Measurements from ENCODE around the gene CELF1. TPM values are rescaled to one million over a fixed set of nuclear protein-coding genes. Genes with fewer than 3 reads are reported as not detected.
A peak's percentile ranks its signal among the peaks of the same experiment; 100 is the strongest.
"Not testable (repeated sequence)": the region's sequence is repeated elsewhere in the genome, so short reads cannot be mapped to it uniquely, and the experiment has no call there.

The CELF1 gene
- total and polyA plus RNA-seq, 2 experiments from 2014 or later: 124 to 233 TPM

DNA sequence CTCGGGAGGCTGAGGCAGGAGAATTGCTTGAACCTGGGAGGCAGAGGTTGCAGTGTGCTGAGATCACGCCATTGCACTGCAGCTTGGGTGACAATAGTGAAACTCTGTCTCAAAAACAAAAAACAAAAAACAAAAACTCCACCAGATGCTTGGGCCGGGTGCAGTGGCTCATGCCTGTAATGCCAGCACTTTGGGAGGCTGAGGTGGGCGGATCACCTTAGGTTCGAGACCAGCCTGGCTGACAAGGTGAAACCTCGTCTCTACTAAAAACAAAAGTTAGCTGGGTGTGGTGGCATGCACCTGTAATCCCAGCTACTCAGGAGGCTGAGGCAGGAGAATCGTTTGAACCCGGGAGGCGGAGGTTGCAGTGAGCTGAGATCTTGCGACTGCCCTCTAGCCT, 11.4 kb upstream of the CELF1 start:
- not testable (repeated sequence) for H3K4me3 ChIP-seq; H3K9me3 Mint-ChIP-seq; DNase-seq (ENCODE audit: low spot score); H3K27me3 Mint-ChIP-seq (ENCODE audit: insufficient read depth, low read depth, poor library complexity); H2AFZ ChIP-seq; H3K36me3 Mint-ChIP-seq (ENCODE audit: low read depth); H3K4me1 Mint-ChIP-seq; H3K9me2 ChIP-seq (ENCODE audit: insufficient read depth); H3K27ac Mint-ChIP-seq; H3F3A ChIP-seq (replicated peaks; ENCODE audit: low read depth); H3K36me3 ChIP-seq (ENCODE audit: insufficient read depth); H4K20me1 ChIP-seq (replicated peaks; ENCODE audit: insufficient read depth); H3K27ac ChIP-seq (ENCODE audit: low read depth); H3K4me1 ChIP-seq (ENCODE audit: insufficient read depth); H3K27me3 ChIP-seq (ENCODE audit: insufficient read depth); ATAC-seq
- Histone ChIP-seq H3K79me2 (replicated peaks; ENCODE audit: insufficient read depth) (peaks cover 29% of the 10 kb centered on the region), H3K4me2 (peak overlapping the region; percentile 98)
- H3K4me3 Mint-ChIP-seq: peak overlapping the region; percentile 88; the same call in 2 of the 3 replicates

DNA sequence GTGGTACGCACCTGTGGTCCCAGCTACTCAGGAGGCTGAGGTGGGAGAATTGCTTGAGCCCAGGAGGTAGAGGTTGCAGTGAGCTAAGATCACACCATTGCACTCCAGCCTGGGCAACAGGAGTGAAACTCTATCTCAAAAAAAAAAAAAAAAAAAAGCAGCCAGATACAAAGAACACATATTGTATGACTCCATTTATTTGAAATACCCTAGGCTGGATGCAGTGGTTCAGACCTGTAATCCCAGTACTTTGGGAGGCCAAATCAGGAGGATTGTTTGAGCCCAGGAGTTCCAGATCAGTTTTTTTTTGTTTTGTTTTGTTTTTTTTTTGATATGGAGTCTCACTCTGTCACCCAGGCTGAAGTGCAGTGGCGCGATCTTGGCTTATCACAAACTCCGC, 9.5 kb upstream of the CELF1 start:
- ATAC-seq; H3K4me3 ChIP-seq; H2AFZ ChIP-seq; H3K27me3 Mint-ChIP-seq (ENCODE audit: insufficient read depth, low read depth, poor library complexity); H3K4me1 Mint-ChIP-seq; H3K27ac ChIP-seq (ENCODE audit: low read depth); H3K36me3 Mint-ChIP-seq (ENCODE audit: low read depth); H3K27me3 ChIP-seq (ENCODE audit: insufficient read depth); H3K4me2 ChIP-seq; H3K4me1 ChIP-seq (ENCODE audit: insufficient read depth); H3F3A ChIP-seq (replicated peaks; ENCODE audit: low read depth); H4K20me1 ChIP-seq (replicated peaks; ENCODE audit: insufficient read depth); H3K9me2 ChIP-seq (ENCODE audit: insufficient read depth); DNase-seq (ENCODE audit: low spot score); H3K9me3 Mint-ChIP-seq; H3K4me3 Mint-ChIP-seq; H3K36me3 ChIP-seq (ENCODE audit: insufficient read depth); H3K27ac Mint-ChIP-seq: not testable (repeated sequence)
- peaks cover 14% of the 10 kb centered on the region for H3K79me2 ChIP-seq (replicated peaks; ENCODE audit: insufficient read depth)

DNA sequence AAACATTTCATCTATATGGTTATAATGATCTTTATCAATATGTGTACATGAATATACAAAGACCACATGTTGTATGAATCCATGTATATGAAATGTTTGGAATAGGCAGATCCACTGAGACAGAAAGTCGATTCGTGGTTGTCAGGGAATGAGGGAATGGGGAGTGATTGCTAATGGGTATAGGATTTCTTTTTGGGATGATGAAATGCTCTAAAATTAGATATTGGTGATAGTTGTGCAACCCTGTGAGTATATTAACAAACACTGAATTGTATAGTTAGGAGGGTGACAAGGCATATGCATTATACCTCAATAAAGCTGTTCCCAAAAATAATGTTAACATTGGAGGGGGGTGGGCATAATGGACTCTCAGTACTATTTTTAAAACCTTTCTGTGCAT, 7.5 kb upstream of the CELF1 start:
- no peak for ATAC-seq
- no peak for TF ChIP-seq EZH2 (IDR thresholded peaks at IDR 0.05; ENCODE audit: low read depth, unreplicated experiment)
- TF ChIP-seq ZNF331 (CRISPR knock-in tag; IDR thresholded peaks at IDR 0.05; ENCODE audit: low read depth): no peak
- TF ChIP-seq, protein P1, sequence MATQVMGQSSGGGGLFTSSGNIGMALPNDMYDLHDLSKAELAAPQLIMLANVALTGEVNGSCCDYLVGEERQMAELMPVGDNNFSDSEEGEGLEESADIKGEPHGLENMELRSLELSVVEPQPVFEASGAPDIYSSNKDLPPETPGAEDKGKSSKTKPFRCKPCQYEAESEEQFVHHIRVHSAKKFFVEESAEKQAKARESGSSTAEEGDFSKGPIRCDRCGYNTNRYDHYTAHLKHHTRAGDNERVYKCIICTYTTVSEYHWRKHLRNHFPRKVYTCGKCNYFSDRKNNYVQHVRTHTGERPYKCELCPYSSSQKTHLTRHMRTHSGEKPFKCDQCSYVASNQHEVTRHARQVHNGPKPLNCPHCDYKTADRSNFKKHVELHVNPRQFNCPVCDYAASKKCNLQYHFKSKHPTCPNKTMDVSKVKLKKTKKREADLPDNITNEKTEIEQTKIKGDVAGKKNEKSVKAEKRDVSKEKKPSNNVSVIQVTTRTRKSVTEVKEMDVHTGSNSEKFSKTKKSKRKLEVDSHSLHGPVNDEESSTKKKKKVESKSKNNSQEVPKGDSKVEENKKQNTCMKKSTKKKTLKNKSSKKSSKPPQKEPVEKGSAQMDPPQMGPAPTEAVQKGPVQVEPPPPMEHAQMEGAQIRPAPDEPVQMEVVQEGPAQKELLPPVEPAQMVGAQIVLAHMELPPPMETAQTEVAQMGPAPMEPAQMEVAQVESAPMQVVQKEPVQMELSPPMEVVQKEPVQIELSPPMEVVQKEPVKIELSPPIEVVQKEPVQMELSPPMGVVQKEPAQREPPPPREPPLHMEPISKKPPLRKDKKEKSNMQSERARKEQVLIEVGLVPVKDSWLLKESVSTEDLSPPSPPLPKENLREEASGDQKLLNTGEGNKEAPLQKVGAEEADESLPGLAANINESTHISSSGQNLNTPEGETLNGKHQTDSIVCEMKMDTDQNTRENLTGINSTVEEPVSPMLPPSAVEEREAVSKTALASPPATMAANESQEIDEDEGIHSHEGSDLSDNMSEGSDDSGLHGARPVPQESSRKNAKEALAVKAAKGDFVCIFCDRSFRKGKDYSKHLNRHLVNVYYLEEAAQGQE (IDR thresholded peaks at IDR 0.05; ENCODE audit: unreplicated experiment): no peak
- TF ChIP-seq JUNB (IDR thresholded peaks at IDR 0.05; ENCODE audit: unreplicated experiment): no peak
- no peak for TF ChIP-seq NANOG (IDR thresholded peaks at IDR 0.05; ENCODE audit: borderline replicate concordance)
- TF ChIP-seq CREB1 (CRISPR knock-in tag; IDR thresholded peaks at IDR 0.05; ENCODE audit: low read depth): no peak
- TF ChIP-seq POLR2AphosphoS5 (IDR thresholded peaks at IDR 0.05; ENCODE audit: low read depth): no peak
- no peak for TF ChIP-seq STAT1 (IDR thresholded peaks at IDR 0.05; ENCODE audit: unreplicated experiment)
- no peak overlapping the region for H3K4me3 Mint-ChIP-seq

More for the DNA sequence above, 7.5 kb upstream of the CELF1 start:
- Histone ChIP-seq H3K36me3 (ENCODE audit: insufficient read depth) (no peaks in the 10 kb centered on the region), H3K4me1 (ENCODE audit: insufficient read depth) (peaks cover 6% of the 10 kb centered on the region; the same call in 1 of the 2 replicates), H3K9me2 (ENCODE audit: insufficient read depth) (no peaks in the 10 kb centered on the region), H3K4me2 (no peak overlapping the region), H3K4me3 (no peak overlapping the region), H2AFZ (no peak overlapping the region), H3F3A (replicated peaks; ENCODE audit: low read depth) (no peaks in the 10 kb centered on the region), H3K27ac (ENCODE audit: low read depth) (no peak overlapping the region), H3K79me2 (replicated peaks; ENCODE audit: insufficient read depth) (no peaks in the 10 kb centered on the region), H3K27me3 (ENCODE audit: insufficient read depth) (no peaks in the 10 kb centered on the region), H4K20me1 (replicated peaks; ENCODE audit: insufficient read depth) (no peaks in the 10 kb centered on the region)
- Mint-ChIP-seq H3K36me3 (ENCODE audit: low read depth) (no peaks in the 10 kb centered on the region), H3K9me3 (no peaks in the 10 kb centered on the region), H3K27me3 (ENCODE audit: insufficient read depth, low read depth, poor library complexity) (peaks cover 7% of the 10 kb centered on the region), H3K4me1 (peaks cover 3% of the 10 kb centered on the region; the same call in 2 of the 3 replicates), H3K27ac (no peak overlapping the region)
- DNase-seq (ENCODE audit: low spot score): no peak

Data from GM23338 (cell line).